GM12891 (cell line): ENCODE measurements around the gene TMEM127.

Experiments used
- POLR2A ChIP-seq: IDR thresholded peaks from 2 replicates; pipeline ENCODE4 v1.6.1; 2011; ENCODE audit warnings: low read depth, low read length, control low read depth
- POLR2AphosphoS5 ChIP-seq: IDR thresholded peaks from 2 replicates; pipeline ENCODE4 v1.6.1; 2011; ENCODE audit warnings: low read depth, low read length, control low read depth
- SPI1 ChIP-seq: IDR thresholded peaks from 2 replicates; pipeline ENCODE4 v1.6.1; 2011; ENCODE audit warnings: low read depth, low read length, control low read depth
- TAF1 ChIP-seq: IDR thresholded peaks from 2 replicates; pipeline ENCODE4 v1.6.1; 2011; ENCODE audit warnings: low read depth, low read length, control low read depth

- no peak for TF ChIP-seq POLR2A
- no peak for TF ChIP-seq TAF1
- TF ChIP-seq POLR2AphosphoS5, result no peak
- no peak for TF ChIP-seq SPI1
Measured at GRCh38 chr2:96315005-96315399, 49.2 kb upstream of the TMEM127 start.
